ENCODE measurements around the gene PRMT5.

PRMT5 gene

GRCh38 chr14:22929104-22929960 lies at the start of gene PRMT5:
TSS of gene PRMT5 (minus strand) at chr14:22929376. CDS start at chr14:22929361, 15 bp downstream.
- Histone ChIP-seq H3K4me3 (ENCODE audit: low read depth, low read length) (peak within 1 kb of the TSS; percentile 87), H3K27ac (ENCODE audit: low read depth, low read length) (peak within 1 kb of the TSS; percentile 88), H3K27me3 (ENCODE audit: control insufficient read depth, insufficient read depth, low read length) (no peaks in the 10 kb centered on the region), H3K36me3 (ENCODE audit: control insufficient read depth, insufficient read depth, low read length) (peaks cover 29% of the 10 kb centered on the region), H3K9ac (ENCODE audit: low read depth, low read length) (peak within 1 kb of the TSS; percentile 88), H3K9me3 (ENCODE audit: control insufficient read depth, insufficient read depth, low read length) (no peaks in the 10 kb centered on the region), H3K4me1 (ENCODE audit: control insufficient read depth, insufficient read depth, low read length) (no peaks in the 10 kb centered on the region)

DNA sequence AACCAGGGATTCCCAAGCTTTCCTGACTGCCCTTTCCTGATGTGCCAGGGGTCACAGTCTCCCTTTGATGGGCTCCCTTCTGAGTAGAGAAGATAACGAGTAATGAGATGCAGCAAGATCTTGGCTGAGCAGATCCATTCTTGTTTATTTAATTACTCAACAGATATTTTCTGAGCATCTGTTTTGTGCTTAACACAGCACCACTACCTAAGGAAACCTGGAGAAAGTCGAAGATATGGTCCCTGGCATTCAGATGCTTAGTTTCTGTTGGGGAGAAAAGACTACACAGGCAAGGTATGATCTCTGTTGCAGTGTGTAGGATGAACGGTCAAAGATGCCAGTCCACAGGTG lies 49.3 kb upstream of the PRMT5 start:
- H3K9ac ChIP-seq (ENCODE audit: low read depth, low read length) = peak overlapping the region; percentile 2; the same call in 1 of the 2 replicates
- peaks cover 44% of the 10 kb centered on the region for H3K36me3 ChIP-seq (ENCODE audit: control insufficient read depth, insufficient read depth, low read length)
- peaks cover 44% of the 10 kb centered on the region for H3K4me1 ChIP-seq (ENCODE audit: control insufficient read depth, insufficient read depth, low read length)
- peak overlapping the region; percentile 92 for H3K27ac ChIP-seq (ENCODE audit: low read depth, low read length)
- peak overlapping the region; percentile 75; the same call in 1 of the 2 replicates for H3K4me3 ChIP-seq (ENCODE audit: low read depth, low read length)
- H3K9me3 ChIP-seq (ENCODE audit: control insufficient read depth, insufficient read depth, low read length) = no peaks in the 10 kb centered on the region
- H3K27me3 ChIP-seq (ENCODE audit: control insufficient read depth, insufficient read depth, low read length) = peaks cover 8% of the 10 kb centered on the region; the same call in 1 of the 2 replicates

DNA sequence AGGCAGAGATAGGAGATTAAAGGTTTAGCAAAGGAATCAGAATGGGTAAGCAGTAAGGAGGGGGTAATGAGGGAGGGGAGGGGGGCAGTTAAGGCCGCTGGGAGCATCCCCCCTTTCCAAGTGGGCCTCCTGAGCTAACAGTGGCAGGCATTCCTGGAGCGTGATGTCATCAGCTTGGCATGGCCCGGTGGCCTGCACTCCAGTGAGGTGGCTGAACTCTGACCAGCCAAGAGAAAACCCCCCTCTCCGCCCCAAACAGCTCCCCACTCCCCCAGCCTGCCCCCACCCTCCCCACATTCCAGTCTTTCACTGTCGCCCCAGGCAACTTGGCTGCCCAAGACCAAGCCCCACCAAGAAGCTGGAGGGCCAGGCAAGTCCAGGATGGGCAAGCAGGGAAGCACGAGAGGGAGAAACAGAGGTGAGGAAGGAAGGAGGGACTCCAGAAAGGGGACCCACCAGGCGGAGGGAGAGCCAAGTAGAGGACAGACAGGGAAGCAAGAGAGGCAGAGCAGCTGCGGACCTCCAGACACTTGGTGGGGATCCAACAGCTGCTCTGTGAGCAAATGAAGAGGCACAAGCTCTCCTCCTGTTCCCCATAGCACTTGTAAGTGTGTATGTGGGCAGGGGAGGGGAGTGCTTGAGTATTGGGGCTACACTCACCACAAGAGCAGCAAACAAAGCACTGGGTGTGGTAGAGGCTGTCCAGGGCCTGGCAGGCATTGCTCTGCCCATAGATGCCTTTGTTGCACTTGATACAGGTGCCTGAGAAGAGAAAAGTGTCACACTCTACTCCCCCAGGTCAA lies 48.7 kb upstream of the PRMT5 start:
- Histone ChIP-seq H3K36me3 (ENCODE audit: control insufficient read depth, insufficient read depth, low read length) (peaks cover 50% of the 10 kb centered on the region), H3K4me1 (ENCODE audit: control insufficient read depth, insufficient read depth, low read length) (peaks cover 40% of the 10 kb centered on the region), H3K4me3 (ENCODE audit: low read depth, low read length) (peak overlapping the region; percentile 38; the same call in 1 of the 2 replicates), H3K27ac (ENCODE audit: low read depth, low read length) (peak overlapping the region; percentile 92), H3K9me3 (ENCODE audit: control insufficient read depth, insufficient read depth, low read length) (no peaks in the 10 kb centered on the region), H3K27me3 (ENCODE audit: control insufficient read depth, insufficient read depth, low read length) (peaks cover 8% of the 10 kb centered on the region; the same call in 1 of the 2 replicates), H3K9ac (ENCODE audit: low read depth, low read length) (peak overlapping the region; percentile 27; the same call in 1 of the 2 replicates)

DNA sequence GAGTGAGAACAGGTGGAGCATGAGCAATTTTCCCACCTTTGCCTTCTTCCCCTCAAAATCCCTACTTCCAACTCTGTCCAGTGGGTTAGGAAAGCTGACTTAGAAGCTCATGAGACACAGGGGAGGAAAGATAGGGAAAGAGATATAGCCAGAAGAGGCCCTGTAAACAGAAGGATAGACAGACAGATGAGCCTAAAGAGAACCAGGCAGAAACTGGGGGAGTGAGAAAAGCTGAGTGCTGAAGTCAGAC lies 48.2 kb upstream of the PRMT5 start:
- peaks cover 56% of the 10 kb centered on the region for H3K36me3 ChIP-seq (ENCODE audit: control insufficient read depth, insufficient read depth, low read length)
- H3K27ac ChIP-seq (ENCODE audit: low read depth, low read length) = peak overlapping the region; percentile 92
- peak overlapping the region; percentile 2; the same call in 1 of the 2 replicates for H3K4me3 ChIP-seq (ENCODE audit: low read depth, low read length)
- H3K9me3 ChIP-seq (ENCODE audit: control insufficient read depth, insufficient read depth, low read length) = no peaks in the 10 kb centered on the region
- H3K9ac ChIP-seq (ENCODE audit: low read depth, low read length) = peak overlapping the region; percentile 27
- H3K27me3 ChIP-seq (ENCODE audit: control insufficient read depth, insufficient read depth, low read length) = peaks cover 8% of the 10 kb centered on the region; the same call in 1 of the 2 replicates
- peaks cover 40% of the 10 kb centered on the region for H3K4me1 ChIP-seq (ENCODE audit: control insufficient read depth, insufficient read depth, low read length)

- peak overlapping the region; percentile 92 for H3K27ac ChIP-seq (ENCODE audit: low read depth, low read length)
- H3K4me3 ChIP-seq (ENCODE audit: low read depth, low read length) = peak overlapping the region; percentile 2; the same call in 1 of the 2 replicates
- peaks cover 61% of the 10 kb centered on the region for H3K36me3 ChIP-seq (ENCODE audit: control insufficient read depth, insufficient read depth, low read length)
- H3K27me3 ChIP-seq (ENCODE audit: control insufficient read depth, insufficient read depth, low read length) = peaks cover 8% of the 10 kb centered on the region; the same call in 1 of the 2 replicates
- H3K9ac ChIP-seq (ENCODE audit: low read depth, low read length) = peak overlapping the region; percentile 27
- no peaks in the 10 kb centered on the region for H3K9me3 ChIP-seq (ENCODE audit: control insufficient read depth, insufficient read depth, low read length)
- peaks cover 40% of the 10 kb centered on the region for H3K4me1 ChIP-seq (ENCODE audit: control insufficient read depth, insufficient read depth, low read length)
Measured at GRCh38 chr14:22976620-22977433, 47.7 kb upstream of the PRMT5 start.

DNA sequence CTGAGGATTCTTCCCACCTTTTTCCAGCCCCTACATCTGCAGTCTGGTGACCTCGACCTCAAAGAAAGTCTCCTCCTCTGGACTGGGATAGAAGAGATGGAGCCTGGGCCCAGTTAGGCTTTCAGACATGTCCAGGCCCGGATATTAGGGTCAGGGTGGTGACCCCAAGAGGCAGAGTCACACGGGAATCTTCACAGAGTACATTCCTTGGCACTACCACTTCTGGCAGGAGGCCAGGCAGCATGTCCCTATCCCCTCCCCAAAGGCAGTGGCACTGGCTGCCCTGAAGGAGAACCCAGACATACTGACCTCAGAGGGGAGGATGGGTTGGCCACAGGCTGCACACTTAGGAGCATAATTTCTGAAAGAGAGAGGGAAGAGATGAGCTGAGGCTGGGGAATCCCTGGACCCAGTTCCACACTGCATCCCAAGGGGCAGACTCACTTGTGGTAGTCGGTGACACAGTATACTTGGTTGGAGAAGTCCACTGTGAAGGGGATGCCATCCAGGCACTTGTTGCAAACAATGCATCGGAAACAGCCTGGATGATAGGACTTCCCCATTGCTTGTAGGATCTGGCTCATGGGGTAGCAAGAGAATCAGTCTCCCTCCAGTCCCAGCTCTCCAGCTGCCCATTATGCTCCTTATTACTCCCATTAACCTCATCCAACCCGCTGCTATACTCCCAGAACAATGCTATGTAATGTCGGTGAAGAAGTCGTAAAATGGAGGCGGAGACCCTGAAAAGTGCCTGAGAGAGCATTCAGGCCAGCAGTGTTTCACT lies 45.5 kb upstream of the PRMT5 start:
- Histone ChIP-seq H3K27me3 (ENCODE audit: control insufficient read depth, insufficient read depth, low read length) (no peaks in the 10 kb centered on the region), H3K4me3 (ENCODE audit: low read depth, low read length) (no peak overlapping the region), H3K36me3 (ENCODE audit: control insufficient read depth, insufficient read depth, low read length) (peaks cover 70% of the 10 kb centered on the region), H3K9ac (ENCODE audit: low read depth, low read length) (no peak overlapping the region), H3K27ac (ENCODE audit: low read depth, low read length) (no peak overlapping the region), H3K4me1 (ENCODE audit: control insufficient read depth, insufficient read depth, low read length) (peaks cover 34% of the 10 kb centered on the region), H3K9me3 (ENCODE audit: control insufficient read depth, insufficient read depth, low read length) (no peaks in the 10 kb centered on the region)

DNA sequence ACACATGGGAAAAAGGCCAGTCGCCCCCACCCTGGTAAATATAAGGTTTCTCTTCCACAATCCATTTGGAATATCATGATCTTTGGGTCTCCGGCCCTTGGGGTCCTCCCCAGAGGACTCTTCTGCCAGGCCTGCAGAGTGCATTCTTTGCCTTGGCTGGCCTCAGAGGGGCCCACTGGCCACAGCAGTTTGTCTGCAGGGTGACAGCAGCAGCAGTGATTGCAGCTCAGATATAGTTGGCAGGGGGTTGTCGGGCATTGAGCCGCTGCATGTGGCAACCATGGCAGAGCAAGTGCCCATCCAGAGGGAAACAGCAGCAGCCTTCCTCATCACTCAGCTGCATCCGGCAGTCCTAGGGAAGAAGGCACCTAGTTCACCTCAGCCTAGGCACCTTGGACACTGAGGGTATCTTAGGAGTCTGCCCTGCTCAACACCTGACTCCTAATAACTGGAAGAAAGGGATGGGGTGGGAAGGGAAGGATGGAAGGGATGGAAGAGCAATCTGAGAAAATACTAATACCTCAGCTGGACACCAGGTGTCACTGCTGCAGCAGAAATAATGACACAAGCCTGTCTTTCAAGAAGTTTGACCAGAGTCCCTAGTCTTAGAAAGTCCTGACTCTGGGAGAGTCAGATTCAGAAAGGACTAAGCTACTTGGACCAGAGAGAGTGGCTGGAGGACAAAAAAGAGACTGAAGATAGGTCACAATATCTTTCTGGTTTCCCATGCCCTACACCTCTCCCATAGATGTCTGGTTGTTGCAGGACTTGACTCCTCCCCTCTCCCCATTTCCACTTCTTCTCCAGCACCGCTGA lies 44.2 kb upstream of the PRMT5 start:
- H3K9ac ChIP-seq (ENCODE audit: low read depth, low read length) = no peak overlapping the region
- H3K36me3 ChIP-seq (ENCODE audit: control insufficient read depth, insufficient read depth, low read length) = peaks cover 71% of the 10 kb centered on the region
- peaks cover 21% of the 10 kb centered on the region for H3K4me1 ChIP-seq (ENCODE audit: control insufficient read depth, insufficient read depth, low read length)
- H3K9me3 ChIP-seq (ENCODE audit: control insufficient read depth, insufficient read depth, low read length) = no peaks in the 10 kb centered on the region
- H3K4me3 ChIP-seq (ENCODE audit: low read depth, low read length) = no peak overlapping the region
- H3K27me3 ChIP-seq (ENCODE audit: control insufficient read depth, insufficient read depth, low read length) = no peaks in the 10 kb centered on the region
- no peak overlapping the region for H3K27ac ChIP-seq (ENCODE audit: low read depth, low read length)

GRCh38 chr14:22972313-22972930 lies 43.2 kb upstream of the PRMT5 start:
- Histone ChIP-seq H3K9me3 (ENCODE audit: control insufficient read depth, insufficient read depth, low read length) (no peaks in the 10 kb centered on the region), H3K27me3 (ENCODE audit: control insufficient read depth, insufficient read depth, low read length) (no peaks in the 10 kb centered on the region), H3K36me3 (ENCODE audit: control insufficient read depth, insufficient read depth, low read length) (peaks cover 66% of the 10 kb centered on the region), H3K9ac (ENCODE audit: low read depth, low read length) (no peak overlapping the region), H3K4me1 (ENCODE audit: control insufficient read depth, insufficient read depth, low read length) (peaks cover 14% of the 10 kb centered on the region), H3K27ac (ENCODE audit: low read depth, low read length) (no peak overlapping the region), H3K4me3 (ENCODE audit: low read depth, low read length) (no peak overlapping the region)

GRCh38 chr14:22971152-22971551 lies 42.0 kb upstream of the PRMT5 start:
- 0 out of 2 replicates have a peak, but pooled peaks cover 1% of the 10 kb centered on the region for H3K4me1 ChIP-seq (ENCODE audit: control insufficient read depth, insufficient read depth, low read length)
- no peak overlapping the region for H3K27ac ChIP-seq (ENCODE audit: low read depth, low read length)
- no peak overlapping the region for H3K9ac ChIP-seq (ENCODE audit: low read depth, low read length)
- no peaks in the 10 kb centered on the region for H3K9me3 ChIP-seq (ENCODE audit: control insufficient read depth, insufficient read depth, low read length)
- H3K36me3 ChIP-seq (ENCODE audit: control insufficient read depth, insufficient read depth, low read length) = peaks cover 54% of the 10 kb centered on the region
- H3K27me3 ChIP-seq (ENCODE audit: control insufficient read depth, insufficient read depth, low read length) = no peaks in the 10 kb centered on the region
- H3K4me3 ChIP-seq (ENCODE audit: low read depth, low read length) = no peak overlapping the region
